Lower lobe of right lung (tissue), 2 donors: ENCODE data around the gene TRPC4. TPM values are rescaled to one million over a fixed set of nuclear protein-coding genes. Genes with fewer than 3 reads are reported as not detected.

Experiments used
- ATAC-seq, 2 donors: fragments of 200-7000 bp; cut with Tn5 transposase; one replicate each; pipeline ENCODE4 v1.9.1; 2020 to 2022; ENCODE audit warnings: mild to moderate bottlenecking in 2 of 2, moderate library complexity in 2 of 2
- DNase-seq: peaks from one replicate; pipeline ENCODE4 v3.0.0-alpha.2; 2020
- H3K27ac ChIP-seq: fragments of 200-600 bp; one replicate; pipeline ENCODE4 v1.8.0; 2022
- H3K27me3 ChIP-seq: fragments of 200-600 bp; one replicate; pipeline ENCODE4 v1.8.0; 2022; ENCODE audit warnings: low read depth
- H3K36me3 ChIP-seq: fragments of 200-600 bp; one replicate; pipeline ENCODE4 v1.8.0; 2022; ENCODE audit warnings: mild to moderate bottlenecking
- H3K4me1 ChIP-seq: fragments of 200-600 bp; one replicate; pipeline ENCODE4 v1.8.0; 2022
- H3K4me3 ChIP-seq: fragments of 200-600 bp; one replicate; pipeline ENCODE4 v1.8.0; 2022; ENCODE audit warnings: mild to moderate bottlenecking
- H3K9me3 ChIP-seq: fragments of 200-600 bp; one replicate; pipeline ENCODE4 v1.8.0; 2022
- CTCF ChIP-seq: fragments of 200-600 bp; IDR thresholded peaks from one replicate; pipeline ENCODE4 v1.8.0; 2022; ENCODE audit warnings: antibody characterized with exemption, mild to moderate bottlenecking
- intact Hi-C: fragments of 100-400 bp; cut with DNase I; formaldehyde crosslinking; loops from one replicate; pipeline ENCODE4 v1.11.0; 2022
- total RNA-seq: library from RNA; stranded (reverse); fragmentation: NEBNext Ultra II Directional; extraction: Animal tissue kit (Norgen Biotek cat#: 25700); gene quantifications from one replicate; pipeline ENCODE4 v1.2.1, GENCODE V29; 2021
- donor health status: DM: no; HTN: yes; CAD: no; lungs with severe emphysema.

Gene TRPC4
- total RNA-seq, 1 donor from 2014 or later: 0.71 TPM

GRCh38 chr13:37706041-37706440 is 163.5 kb downstream of the TRPC4 start:
- no peaks in the 10 kb centered on the region for H3K27me3 ChIP-seq
- H3K27ac ChIP-seq: no peak overlapping the region
- ATAC-seq: no peak
- no peak for TF ChIP-seq CTCF
- H3K9me3 ChIP-seq: no peaks in the 10 kb centered on the region
- no peaks in the 10 kb centered on the region for H3K4me1 ChIP-seq
- intact Hi-C loops: no loop called here
- DNase-seq: no peak
- no peak overlapping the region for H3K4me3 ChIP-seq
- no peaks in the 10 kb centered on the region for H3K36me3 ChIP-seq

- intact Hi-C loops: no loop called here
- H3K4me1 ChIP-seq: no peaks in the 10 kb centered on the region
- H3K36me3 ChIP-seq: no peaks in the 10 kb centered on the region
- no peak for DNase-seq
- peak overlapping the region; percentile 64 for H3K27ac ChIP-seq
- no peak overlapping the region for H3K4me3 ChIP-seq
- peak; percentile 71 to 73 for ATAC-seq
- no peaks in the 10 kb centered on the region for H3K27me3 ChIP-seq
- no peak for TF ChIP-seq CTCF
- H3K9me3 ChIP-seq: no peaks in the 10 kb centered on the region
These were observed 167.6 kb downstream of the TRPC4 start for GRCh38 chr13:37701972-37702371.

- ATAC-seq (peak; percentile 70 to 73), DNase-seq (no peak)
- intact Hi-C loops: no loop called here
- no peaks in the 10 kb centered on the region for H3K4me1 ChIP-seq
- no peaks in the 10 kb centered on the region for H3K27me3 ChIP-seq
- no peaks in the 10 kb centered on the region for H3K9me3 ChIP-seq
- no peak overlapping the region for H3K4me3 ChIP-seq
- H3K36me3 ChIP-seq: no peaks in the 10 kb centered on the region
- no peak for TF ChIP-seq CTCF
- H3K27ac ChIP-seq: peak overlapping the region; percentile 64
These were observed 168.3 kb downstream of the TRPC4 start for GRCh38 chr13:37701306-37701705.

GRCh38 chr13:37700887-37701286 is 168.7 kb downstream of the TRPC4 start:
- no peaks in the 10 kb centered on the region for H3K27me3 ChIP-seq
- H3K4me1 ChIP-seq: no peaks in the 10 kb centered on the region
- H3K36me3 ChIP-seq: no peaks in the 10 kb centered on the region
- H3K27ac ChIP-seq: peak overlapping the region; percentile 64
- DNase-seq (no peak), ATAC-seq (no peak)
- H3K4me3 ChIP-seq: no peak overlapping the region
- intact Hi-C loops: no loop called here
- no peaks in the 10 kb centered on the region for H3K9me3 ChIP-seq
- no peak for TF ChIP-seq CTCF

- no peak for ATAC-seq
- Histone ChIP-seq H3K9me3 (no peaks in the 10 kb centered on the region), H3K36me3 (no peaks in the 10 kb centered on the region), H3K27me3 (no peaks in the 10 kb centered on the region), H3K4me1 (no peaks in the 10 kb centered on the region), H3K27ac (no peak overlapping the region), H3K4me3 (no peak overlapping the region)
- no peak for TF ChIP-seq CTCF
- no peak for DNase-seq
- intact Hi-C loops: no loop called here
These were observed 174.4 kb downstream of the TRPC4 start for GRCh38 chr13:37695200-37695599.

- Histone ChIP-seq H3K4me1 (no peaks in the 10 kb centered on the region), H3K36me3 (no peaks in the 10 kb centered on the region), H3K4me3 (no peak overlapping the region), H3K27me3 (no peaks in the 10 kb centered on the region), H3K9me3 (no peaks in the 10 kb centered on the region), H3K27ac (no peak overlapping the region)
- ATAC-seq (no peak), DNase-seq (no peak)
- TF ChIP-seq CTCF: no peak
- intact Hi-C loops: no loop called here
These were observed 179.2 kb downstream of the TRPC4 start for GRCh38 chr13:37690361-37690760.
